GM19395 (cell line): ENCODE data around the gene KRTAP9-9.
"Not testable (repeated sequence)": the region's sequence is repeated elsewhere in the genome, so short reads cannot be mapped to it uniquely, and the experiment has no call there.

Experiments
- ATAC-seq: cut with Tn5 transposase; IDR thresholded peaks from one replicate; pipeline ENCODE4 v1.9.1; 2021; ENCODE audit warnings: mild to moderate bottlenecking, moderate library complexity; ENCODE audit not compliant: unreplicated experiment

The KRTAP9-9 gene

DNA sequence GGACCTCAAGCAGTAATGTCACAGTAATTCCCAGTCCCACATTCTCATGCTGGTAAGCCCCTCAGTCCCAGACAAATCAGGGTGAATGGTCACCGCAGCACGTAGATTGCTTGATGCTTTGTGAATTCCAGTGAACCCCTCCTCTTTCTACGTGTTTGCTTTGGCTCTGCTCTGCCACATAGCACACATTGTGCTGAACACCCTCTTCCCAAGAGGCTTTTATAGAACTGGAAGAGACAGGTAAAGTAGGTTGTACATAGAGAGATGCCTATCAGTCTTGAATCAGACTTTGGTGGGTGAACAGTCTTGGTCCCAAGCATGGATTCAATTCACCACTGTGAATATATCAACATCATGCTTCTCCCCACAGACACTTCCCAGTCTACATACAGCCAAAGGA, 9.4 kb downstream of the KRTAP9-9 start:
- no peak for ATAC-seq

DNA sequence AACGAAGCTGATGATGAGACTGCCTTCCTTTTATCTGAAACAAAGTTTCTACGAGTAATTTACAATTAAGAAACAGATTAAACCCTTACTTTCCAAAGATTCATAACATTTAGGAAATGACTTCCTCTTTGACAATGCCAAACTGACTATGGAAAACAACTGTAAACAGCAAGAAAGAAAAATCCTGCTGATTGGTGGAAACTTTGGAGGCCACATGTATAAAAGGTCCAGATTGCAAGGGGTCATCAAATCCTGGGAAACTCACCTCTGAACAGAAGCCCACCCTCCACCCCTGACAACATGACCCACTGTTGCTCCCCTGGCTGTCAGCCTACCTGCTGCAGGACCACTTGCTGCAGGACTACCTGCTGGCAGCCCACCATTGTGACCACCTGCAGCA, 9.9 kb downstream of the KRTAP9-9 start, which contains the start of gene KRTAP9-6:
Gene KRTAP9-6 (plus strand): TSS at position 301 of the 400 bp plus-strand sequence. CDS start 0 bp downstream, at position 301.
- no peak for ATAC-seq

DNA sequence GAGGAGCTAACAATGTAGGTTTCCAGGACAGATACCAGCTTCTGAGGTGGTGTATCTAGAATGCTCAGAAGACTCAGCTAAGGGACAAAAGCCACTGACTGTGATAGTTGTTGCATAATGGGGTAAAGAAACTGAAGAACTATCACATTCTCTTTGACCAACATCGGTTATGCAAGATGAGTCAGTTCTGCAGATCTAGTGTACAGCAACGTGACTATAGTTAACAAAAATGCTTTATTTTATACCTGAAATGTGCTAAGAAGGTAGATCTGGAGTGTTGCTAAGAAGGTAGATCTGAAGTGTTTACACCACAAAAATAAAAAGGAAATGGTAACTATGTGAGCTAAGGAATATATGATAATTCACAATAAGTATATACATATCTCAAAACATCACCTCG, 12.5 kb downstream of the KRTAP9-9 start:
- no peak for ATAC-seq

DNA sequence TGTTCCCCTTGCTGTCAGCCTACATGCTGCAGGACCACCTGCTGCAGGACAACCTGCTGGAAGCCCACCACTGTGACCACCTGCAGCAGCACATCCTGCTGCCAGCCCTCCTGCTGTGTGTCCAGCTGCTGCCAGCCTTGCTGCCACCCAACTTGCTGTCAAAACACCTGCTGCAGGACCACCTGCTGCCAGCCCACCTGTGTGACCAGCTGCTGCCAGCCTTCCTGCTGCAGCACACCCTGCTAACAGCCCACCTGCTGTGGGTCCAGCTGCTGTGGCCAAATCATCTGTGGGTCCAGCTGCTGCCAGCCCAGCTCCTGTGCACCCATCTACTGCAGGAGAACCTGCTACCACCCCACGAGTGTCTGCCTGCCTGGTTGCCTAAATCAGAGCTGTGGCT, 16.1 kb downstream of the KRTAP9-9 start:
- not testable (repeated sequence) for ATAC-seq

DNA sequence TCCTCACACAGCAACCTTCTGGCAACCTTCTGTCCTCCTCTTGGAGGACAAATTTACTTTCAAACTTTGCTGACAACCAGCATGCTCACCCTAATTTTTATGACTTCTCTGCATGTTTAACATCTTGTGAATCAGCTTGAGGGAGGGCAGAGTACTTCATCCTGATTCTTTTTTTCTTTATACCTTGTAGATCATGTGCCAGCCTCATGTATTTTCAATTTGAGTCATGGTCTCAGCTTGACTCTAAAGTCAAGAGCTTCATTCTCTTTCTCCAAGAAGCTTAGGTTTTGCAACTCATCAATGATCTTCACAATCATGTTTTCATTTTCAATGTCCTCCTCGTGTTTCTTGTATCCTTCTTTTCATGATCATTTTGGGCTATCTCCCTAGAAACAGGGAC, 16.7 kb downstream of the KRTAP9-9 start:
- no peak for ATAC-seq

DNA sequence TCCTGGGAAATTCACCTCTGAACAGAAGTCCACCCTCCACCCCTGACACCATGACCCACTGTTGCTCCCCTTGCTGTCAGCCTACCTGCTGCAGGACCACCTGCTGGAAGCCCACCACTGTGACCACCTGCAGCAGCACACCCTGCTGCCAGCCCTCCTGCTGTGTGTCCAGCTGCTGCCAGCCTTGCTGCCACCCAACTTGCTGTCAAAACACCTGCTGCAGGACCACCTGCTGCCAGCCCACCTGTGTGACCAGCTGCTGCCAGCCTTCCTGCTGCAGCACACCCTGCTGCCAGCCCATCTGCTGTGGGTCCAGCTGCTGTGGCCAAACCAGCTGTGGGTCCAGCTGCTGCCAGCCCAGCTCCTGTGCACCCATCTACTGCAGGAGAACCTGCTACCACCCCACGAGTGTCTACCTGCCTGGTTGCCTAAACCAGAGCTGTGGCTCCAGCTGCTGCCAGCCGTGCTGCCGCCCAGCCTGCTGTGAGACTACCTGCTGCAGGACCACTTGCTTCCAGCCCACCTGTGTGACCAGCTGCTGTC, 20.5 kb downstream of the KRTAP9-9 start, which contains the start of gene KRTAP9-7:
Gene KRTAP9-7 (plus strand): TSS at position 51 of the 543 bp plus-strand sequence. CDS start 0 bp downstream, at position 51.
- ATAC-seq = not testable (repeated sequence)

DNA sequence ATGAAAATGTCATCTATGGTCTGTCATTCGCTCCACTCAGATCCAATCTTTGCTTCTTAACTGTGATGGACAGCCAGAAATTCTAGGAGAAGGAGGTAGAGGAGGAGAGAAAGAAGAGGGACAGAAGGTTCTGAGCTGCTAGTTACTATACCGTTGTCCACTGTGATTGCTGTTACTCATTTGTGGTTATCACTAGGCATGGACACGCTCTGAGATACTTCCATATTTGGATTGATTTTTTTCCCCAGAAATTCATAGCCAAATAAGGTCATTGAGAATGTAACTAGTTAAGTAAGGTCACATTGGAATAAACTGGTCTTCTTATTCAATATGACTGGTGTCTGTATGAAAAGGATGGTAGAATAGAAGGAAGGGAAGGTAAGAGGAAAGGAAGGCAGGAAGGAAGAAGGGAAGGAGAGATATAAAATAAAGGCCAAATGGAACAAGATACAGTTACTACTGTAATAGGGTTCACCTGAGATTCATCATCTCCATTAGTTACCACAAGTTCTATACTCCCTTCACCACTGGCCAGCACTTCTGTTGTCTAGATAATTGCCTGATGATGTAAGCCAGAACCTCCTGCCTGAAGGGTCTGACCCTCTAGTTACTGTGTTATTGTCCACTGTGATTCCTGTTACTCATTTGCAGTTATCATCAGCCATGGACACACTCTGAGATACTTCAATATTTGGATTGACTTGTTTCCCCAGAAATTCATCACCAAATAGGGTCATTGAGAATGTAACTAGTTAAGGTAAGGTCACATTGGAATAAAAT, 23.2 kb downstream of the KRTAP9-9 start:
- no peak for ATAC-seq

DNA sequence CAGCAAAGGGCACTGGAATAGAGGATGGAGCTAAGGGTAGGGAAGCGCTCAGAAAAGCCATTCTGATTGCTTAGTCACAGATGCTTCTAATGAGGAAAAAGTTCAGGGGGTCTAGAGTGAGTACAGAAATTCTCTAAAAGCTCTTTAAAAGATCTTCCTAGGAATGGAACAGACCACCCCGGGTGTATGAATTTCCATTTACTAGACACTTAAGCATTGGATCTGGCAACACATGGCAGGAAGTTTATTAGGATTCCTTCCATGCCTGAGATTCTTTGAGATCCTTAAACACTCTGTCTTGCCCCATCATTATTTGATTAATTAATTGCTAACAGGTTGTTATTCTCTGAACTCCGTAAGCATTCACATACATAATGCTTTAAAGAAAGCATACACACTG, 28.9 kb downstream of the KRTAP9-9 start:
- ATAC-seq = no peak

DNA sequence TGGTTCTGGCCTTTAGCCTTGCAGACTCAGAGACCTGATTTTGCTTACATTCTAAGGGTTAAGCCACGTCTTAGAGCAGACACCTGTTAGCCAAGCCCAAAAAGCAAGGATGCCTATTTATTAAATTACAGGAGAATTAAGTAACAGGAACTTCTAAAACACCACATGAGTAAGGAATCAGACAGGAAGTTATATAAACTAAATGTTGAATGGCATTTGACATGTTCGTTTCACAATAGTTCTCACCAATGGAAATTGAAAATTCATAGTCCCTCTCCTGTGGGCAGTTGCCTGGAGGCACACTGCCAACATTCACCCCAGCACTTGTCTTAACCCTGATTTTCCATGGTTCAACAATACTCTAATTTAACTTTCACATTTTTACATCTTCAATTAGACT, 29.4 kb downstream of the KRTAP9-9 start:
- no peak for ATAC-seq

DNA sequence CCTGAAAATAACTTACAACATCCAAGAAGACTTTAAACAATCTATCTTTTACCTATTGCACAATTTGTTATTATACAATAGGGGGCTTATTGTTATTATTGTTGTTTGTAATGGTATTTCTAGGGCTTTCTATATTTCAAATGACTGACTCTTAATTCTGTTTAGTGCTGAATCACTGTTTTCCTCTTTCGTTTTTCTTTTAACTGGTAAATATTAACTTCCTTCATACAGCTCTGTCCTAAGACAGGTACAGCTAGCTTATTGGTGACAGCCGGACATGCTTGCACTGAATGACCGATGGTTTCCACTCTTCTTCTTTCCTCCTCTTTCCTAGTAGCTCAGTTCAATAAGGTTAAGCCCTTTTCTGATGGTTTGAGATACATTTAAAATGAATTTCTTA, 31.9 kb downstream of the KRTAP9-9 start:
- ATAC-seq = no peak

DNA sequence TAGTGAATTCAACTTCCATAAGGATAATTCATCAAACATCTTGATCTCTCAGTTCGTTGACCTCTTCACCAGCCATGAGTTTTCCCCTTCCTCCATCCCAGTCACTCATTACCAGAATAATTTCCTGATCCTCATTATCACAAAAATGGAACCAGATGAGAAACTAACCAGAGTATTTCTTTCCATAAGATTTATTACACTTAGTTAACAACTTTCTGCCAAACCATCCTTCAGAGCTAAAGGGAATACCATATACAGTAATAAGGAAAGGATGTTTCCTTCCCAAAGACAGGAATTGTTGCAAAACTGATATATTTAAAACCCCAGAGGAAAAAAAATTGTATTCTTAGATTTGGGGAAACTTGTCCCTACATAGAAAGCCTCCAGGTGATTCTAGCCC, 38.8 kb downstream of the KRTAP9-9 start:
- ATAC-seq = no peak

DNA sequence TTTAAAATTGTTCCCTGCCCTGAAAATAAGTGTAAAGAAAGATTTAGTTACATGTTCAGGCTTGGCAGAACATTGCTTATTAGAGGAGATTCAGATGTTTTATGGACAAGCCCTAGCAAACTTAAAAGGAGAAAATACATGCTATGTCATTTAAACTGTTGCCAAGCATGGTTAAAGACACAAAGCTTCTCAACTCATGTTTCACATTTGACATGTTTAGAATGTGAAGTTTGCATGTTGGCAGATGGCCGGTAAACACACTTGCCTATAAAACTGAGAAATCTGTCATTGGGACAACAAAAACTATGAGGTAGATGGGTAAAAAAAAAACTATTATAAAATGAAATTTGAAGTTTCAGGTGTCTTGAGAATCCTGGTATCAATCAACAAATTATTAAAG, 41.7 kb downstream of the KRTAP9-9 start:
- ATAC-seq = no peak

DNA sequence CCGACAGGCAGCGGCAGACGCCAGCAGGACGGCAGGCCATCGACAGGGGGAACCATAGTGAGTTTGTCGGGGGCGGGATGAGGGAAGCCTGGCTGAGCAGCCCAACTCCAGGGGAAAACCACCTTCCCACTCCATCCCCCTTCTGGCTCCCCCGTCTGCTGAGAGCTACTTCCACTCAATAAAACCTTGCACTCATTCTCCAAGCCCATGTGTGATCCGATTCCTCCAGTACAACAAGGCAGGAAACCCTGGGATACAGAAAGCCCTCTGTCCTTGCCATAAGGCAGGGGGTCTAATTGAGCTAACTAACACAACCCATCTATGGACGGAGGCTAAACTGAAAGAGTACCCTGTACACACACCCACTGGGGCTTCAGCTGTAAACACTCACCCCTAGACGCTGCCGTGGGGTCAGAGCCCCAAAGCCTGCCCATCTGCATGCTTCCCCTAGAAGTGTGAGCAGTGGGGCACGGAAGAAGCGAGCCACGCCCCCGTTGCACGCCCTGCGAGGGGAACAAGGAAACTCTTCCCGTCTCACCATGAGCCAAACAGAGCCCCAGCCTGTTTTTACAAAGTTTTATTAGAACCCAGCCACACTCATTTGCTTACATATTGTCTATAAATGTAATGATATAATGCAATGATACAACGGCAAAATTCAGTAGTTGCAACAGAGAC, 43.4 kb downstream of the KRTAP9-9 start:
- ATAC-seq = no peak

DNA sequence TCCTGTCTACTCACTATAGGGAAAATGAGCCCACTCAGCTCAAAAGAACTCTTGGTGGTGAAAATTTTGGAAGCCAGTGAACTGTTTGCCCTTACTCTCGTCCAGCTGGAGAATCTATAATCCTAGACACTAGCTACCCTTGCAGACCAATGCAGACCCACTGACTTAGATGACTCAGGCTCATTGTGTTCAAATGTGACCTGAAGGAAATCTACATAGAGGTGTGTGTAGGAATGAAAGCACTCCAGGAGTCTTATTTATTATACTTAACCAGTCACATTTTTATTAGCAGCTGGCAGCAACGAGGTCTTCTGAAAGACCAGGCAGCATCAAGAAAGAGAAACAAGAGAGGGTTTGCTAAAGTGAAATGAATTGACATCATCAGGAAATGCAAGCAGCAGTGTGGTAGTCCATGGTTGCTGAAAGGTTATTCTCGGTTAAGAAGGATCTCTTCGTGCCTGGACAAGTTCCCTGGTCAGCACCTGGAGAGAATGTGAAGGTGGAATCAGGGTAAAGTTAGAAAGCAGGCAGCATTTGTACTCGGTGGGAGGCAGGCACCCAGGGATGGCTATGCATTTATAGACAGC, 46.1 kb downstream of the KRTAP9-9 start:
- ATAC-seq = no peak

DNA sequence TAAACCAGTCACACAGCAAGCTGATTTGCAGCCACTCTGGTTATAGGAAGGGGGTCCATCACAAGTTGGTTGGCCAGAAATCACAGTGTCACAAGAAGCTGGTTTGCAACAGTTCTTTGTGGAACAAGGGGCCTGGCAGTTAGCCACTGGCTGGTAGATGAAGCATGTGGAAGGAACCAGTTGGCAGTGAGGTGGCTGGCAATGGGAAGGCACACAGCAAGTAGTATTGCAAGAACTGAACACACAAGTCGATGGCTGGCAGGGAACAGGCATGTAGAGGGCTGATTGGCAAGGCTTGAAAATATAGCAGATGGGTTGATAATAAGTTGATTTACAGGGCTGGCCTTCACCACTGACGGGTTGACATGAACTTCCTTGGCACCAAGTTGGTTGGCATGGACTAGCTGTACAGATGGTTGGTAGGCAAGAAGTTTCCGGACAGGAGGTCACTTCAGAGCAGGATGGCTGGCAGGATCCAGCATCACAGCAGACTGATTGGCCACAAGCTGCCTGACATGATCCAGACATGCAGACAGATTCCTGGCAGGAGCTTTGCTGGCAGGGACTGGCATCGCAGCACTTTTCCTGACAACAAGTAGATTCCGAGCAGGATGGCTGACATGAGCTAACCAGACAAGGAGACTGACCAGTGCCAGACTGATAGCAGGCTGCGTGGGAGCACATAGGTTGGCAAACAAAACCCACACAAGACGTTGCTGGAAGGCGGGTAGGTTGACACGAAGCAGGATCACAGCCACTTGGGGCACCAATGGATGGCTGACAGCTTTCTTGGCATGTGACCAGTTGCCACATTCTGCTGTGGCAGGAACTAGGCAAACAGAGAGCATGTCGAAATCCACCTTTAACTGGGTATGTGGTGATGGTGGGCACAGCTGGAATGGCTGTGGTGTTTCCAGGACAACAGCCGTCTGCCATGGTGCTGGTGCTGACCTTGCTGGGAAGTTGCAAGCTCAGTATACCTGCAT, 47.0 kb downstream of the KRTAP9-9 start, which contains the start of gene KRTAP29-1:
Gene KRTAP29-1 (minus strand): TSS at position 936 of the 986 bp plus-strand sequence. CDS start 0 bp downstream, at position 936.
- no peak for ATAC-seq

DNA sequence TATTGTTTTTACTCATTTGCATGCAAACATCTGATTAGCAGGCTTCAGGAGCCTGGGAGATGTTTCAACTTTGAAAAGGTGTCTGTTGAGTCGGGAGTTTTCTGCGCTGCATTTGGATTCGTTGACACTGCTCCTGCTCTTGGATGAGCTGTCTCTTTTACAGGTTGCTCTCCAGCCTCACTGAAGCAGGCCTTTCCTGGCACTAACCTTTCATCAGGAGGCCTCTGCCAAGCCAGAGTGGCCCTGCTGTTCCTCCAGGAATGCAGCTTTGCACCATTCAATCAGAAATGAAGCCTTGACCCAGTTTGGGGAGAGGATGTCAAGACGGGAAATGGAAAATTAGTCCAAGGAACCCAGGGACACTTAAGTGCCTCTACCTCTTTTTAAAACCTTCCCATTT, 47.8 kb downstream of the KRTAP9-9 start:
- no peak for ATAC-seq

DNA sequence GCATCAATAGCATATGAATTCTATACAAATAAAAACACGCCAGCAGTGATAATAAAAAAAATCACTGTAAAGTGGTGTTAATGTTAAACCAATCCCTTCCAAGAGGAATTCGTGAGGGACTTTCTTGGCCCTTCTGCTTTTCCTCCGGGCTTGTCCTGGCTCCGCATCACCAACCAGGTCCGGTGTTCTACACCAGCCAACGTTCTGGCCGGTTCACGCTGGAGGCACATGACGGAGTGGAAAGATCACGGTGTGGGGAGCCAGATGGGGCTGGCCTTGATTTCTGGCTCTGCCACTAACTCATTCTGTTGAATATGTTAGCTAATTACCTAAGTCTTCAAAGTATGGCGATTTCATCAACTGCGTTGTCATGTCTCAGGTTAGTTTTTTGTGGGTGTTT, 48.9 kb downstream of the KRTAP9-9 start:
- no peak for ATAC-seq
